DMS53 treated with DMSO at 0.1 percent for 48 hours (cell line): ENCODE measurements around the gene PTPRN2.
A peak's percentile ranks its signal among the peaks of the same experiment; 100 is the strongest.
"Not testable (repeated sequence)": the region's sequence is repeated elsewhere in the genome, so short reads cannot be mapped to it uniquely, and the experiment has no call there.

ENCODE experiments used
- DNase-seq: peaks from one replicate; lab custom pipeline; 2025; ENCODE audit not compliant: unreplicated experiment; lab: John Stamatoyannopoulos, UW

The PTPRN2 gene

GRCh38 chr7:158587162-158588084 lies at the start of gene PTPRN2:
TSS of gene PTPRN2 (minus strand) at chr7:158587823.
- peak; percentile 67 for DNase-seq

- DNase-seq: no peak
These were observed 45.7 kb upstream of the PTPRN2 start for GRCh38 chr7:158633055-158633956.

GRCh38 chr7:158631574-158632195 lies 44.1 kb upstream of the PTPRN2 start:
- DNase-seq: no peak

GRCh38 chr7:158626289-158626688 lies 38.7 kb upstream of the PTPRN2 start:
- DNase-seq: not testable (repeated sequence)

- DNase-seq: no peak
These were observed 35.6 kb upstream of the PTPRN2 start for GRCh38 chr7:158623241-158623640.

- DNase-seq: no peak
These were observed 33.3 kb upstream of the PTPRN2 start for GRCh38 chr7:158620839-158621441.

- DNase-seq: no peak
These were observed 32.8 kb upstream of the PTPRN2 start for GRCh38 chr7:158620418-158620817.

- DNase-seq: no peak
These were observed 31.1 kb upstream of the PTPRN2 start for GRCh38 chr7:158618745-158619140.

GRCh38 chr7:158617737-158618128 lies 30.1 kb upstream of the PTPRN2 start:
- DNase-seq: no peak

- DNase-seq: no peak
These were observed 28.4 kb upstream of the PTPRN2 start for GRCh38 chr7:158616050-158616449.

GRCh38 chr7:158614700-158615099 lies 27.1 kb upstream of the PTPRN2 start:
- no peak for DNase-seq

GRCh38 chr7:158613481-158613880 lies 25.9 kb upstream of the PTPRN2 start:
- DNase-seq: no peak

- no peak for DNase-seq
These were observed 24.9 kb upstream of the PTPRN2 start for GRCh38 chr7:158612546-158612945.

GRCh38 chr7:158611541-158611940 lies 23.9 kb upstream of the PTPRN2 start:
- no peak for DNase-seq

- DNase-seq: no peak
These were observed 21.8 kb upstream of the PTPRN2 start for GRCh38 chr7:158609313-158609974.

- no peak for DNase-seq
These were observed 19.9 kb upstream of the PTPRN2 start for GRCh38 chr7:158607563-158607962.

GRCh38 chr7:158606671-158607424 lies 19.2 kb upstream of the PTPRN2 start:
- DNase-seq: no peak

- DNase-seq: no peak
These were observed 18.5 kb upstream of the PTPRN2 start for GRCh38 chr7:158606129-158606528.
